ENCODE data around the gene DISP1.

The DISP1 gene

DNA sequence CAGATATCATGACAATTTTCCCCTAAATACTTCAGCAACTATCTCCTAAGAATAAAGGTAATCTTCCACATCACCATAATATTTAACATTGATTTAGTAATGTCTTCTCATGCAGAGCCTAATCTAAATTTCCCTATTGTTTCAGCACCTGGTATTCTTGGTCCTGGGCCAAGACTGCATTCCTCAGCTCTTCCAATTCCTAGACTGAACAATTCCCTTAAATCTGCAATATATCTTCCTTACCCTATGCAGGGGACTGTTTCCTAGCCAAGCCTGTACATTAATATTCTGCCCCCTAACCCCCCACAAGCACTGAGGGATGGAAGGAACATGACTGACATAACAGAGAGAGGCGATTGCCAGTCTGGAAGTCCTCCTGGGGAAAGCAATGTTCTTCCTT is 28.7 kb upstream of the DISP1 start:
- Histone ChIP-seq H3K9ac (ENCODE audit: low read depth, low read length) (no peak overlapping the region), H3K36me3 (ENCODE audit: insufficient read depth, low read length) (no peaks in the 10 kb centered on the region), H3K4me1 (ENCODE audit: insufficient read depth, low read length) (no peaks in the 10 kb centered on the region), H3K9me3 (ENCODE audit: control insufficient read depth, insufficient read depth, low read length) (no peaks in the 10 kb centered on the region)

DNA sequence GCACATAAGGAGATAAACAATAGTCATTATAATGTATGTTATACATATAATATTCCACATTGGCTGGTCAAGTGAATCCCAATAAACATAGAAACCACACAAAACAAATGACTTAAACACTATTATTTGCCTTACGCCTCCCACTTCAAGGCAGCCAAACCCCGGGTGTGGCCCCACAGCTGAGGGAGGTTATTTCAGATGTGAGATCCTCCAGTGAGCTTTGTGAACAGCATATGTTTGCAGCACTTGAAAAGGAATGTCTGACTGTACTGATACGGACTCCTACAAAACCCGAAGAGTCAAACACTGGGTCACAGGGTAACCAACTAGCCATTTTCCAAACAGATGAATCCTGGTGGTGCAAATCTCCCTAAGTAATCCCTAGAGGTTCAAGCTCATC is 27.1 kb upstream of the DISP1 start:
- Histone ChIP-seq H3K9me3 (ENCODE audit: control insufficient read depth, insufficient read depth, low read length) (no peaks in the 10 kb centered on the region), H3K9ac (ENCODE audit: low read depth, low read length) (no peak overlapping the region), H3K36me3 (ENCODE audit: insufficient read depth, low read length) (no peaks in the 10 kb centered on the region), H3K4me1 (ENCODE audit: insufficient read depth, low read length) (no peaks in the 10 kb centered on the region)

DNA sequence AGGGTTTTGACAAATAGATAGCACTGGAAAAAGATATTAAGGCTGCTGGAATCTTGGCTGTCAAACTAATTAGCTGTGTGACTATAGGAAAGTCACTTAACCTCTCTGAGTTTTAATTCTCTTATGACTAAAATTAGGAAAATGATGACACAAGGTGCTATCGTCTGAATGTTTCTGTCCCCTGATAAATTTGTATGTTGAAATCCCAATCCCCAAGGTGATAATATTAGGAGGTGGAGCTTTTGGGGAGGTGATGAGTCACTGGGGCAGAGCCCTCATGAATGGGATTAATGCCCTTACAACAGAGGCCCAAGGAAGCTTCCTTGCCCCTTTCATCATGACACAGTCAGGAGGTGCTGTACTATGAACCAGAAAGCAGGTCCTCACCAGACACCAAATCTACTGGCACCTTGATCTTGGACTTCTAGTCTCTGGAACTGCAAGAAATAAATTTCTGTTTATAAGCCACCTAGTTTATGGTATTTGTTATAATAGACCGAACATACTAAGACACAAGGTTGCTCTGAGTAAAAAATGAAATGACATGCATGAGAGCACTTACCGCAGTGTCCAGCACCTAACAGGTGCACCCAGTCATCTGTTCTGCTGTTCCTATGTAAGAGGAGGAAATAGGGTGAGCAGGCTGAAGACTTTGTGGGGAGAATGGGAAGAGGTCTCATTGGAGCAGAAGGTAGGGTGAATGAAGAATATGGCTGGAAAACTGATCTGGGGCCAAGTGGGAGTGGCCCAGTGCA is 26.3 kb upstream of the DISP1 start:
- Histone ChIP-seq H3K9ac (ENCODE audit: low read depth, low read length) (no peak overlapping the region), H3K9me3 (ENCODE audit: control insufficient read depth, insufficient read depth, low read length) (no peaks in the 10 kb centered on the region), H3K36me3 (ENCODE audit: insufficient read depth, low read length) (no peaks in the 10 kb centered on the region), H3K4me1 (ENCODE audit: insufficient read depth, low read length) (no peaks in the 10 kb centered on the region)

DNA sequence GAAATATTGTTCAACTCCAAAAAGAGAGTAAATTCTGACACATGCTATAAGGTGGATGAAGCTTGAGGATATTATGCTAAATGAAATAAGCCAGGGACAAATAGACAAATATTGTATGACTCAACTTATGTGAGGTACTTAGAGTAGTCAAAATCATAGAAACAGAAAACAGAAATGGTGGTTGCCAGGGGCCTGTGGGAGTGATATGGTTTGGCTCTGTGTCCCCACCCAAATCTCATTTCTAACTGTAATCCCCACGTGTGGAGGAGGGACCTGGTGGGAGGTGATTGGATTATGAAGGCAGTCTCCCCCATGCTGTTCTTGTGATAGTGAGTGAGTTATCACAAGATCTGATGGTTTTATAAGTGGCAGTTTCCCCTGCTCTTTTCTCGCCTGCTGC is 24.7 kb upstream of the DISP1 start:
- Histone ChIP-seq H3K36me3 (ENCODE audit: insufficient read depth, low read length) (no peaks in the 10 kb centered on the region), H3K4me1 (ENCODE audit: insufficient read depth, low read length) (no peaks in the 10 kb centered on the region), H3K9me3 (ENCODE audit: control insufficient read depth, insufficient read depth, low read length) (no peaks in the 10 kb centered on the region), H3K9ac (ENCODE audit: low read depth, low read length) (no peak overlapping the region)

DNA sequence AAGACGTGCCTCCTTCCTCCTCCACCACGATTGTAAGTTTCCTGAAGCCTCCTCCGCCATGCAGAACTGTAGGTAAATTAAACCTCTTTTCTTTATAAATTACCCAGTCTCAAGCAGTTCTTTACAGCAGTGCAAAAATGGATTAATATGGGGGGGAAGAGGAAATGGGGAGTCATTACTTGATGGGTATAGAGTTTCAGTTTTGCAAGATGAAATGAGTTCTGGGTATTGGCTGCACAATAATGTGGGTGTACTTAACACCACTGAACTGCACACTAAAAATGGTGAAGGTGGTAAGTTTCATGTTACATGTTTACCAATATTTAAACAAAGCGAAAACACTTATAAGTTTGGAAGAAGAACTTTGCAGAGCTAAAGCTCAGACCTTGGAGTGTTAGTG is 24.3 kb upstream of the DISP1 start:
- Histone ChIP-seq H3K9me3 (ENCODE audit: control insufficient read depth, insufficient read depth, low read length) (no peaks in the 10 kb centered on the region), H3K36me3 (ENCODE audit: insufficient read depth, low read length) (no peaks in the 10 kb centered on the region), H3K4me1 (ENCODE audit: insufficient read depth, low read length) (no peaks in the 10 kb centered on the region), H3K9ac (ENCODE audit: low read depth, low read length) (no peak overlapping the region)

GRCh38 chr1:222791006-222791710 is 23.7 kb upstream of the DISP1 start:
- no peaks in the 10 kb centered on the region for H3K4me1 ChIP-seq (ENCODE audit: insufficient read depth, low read length)

DNA sequence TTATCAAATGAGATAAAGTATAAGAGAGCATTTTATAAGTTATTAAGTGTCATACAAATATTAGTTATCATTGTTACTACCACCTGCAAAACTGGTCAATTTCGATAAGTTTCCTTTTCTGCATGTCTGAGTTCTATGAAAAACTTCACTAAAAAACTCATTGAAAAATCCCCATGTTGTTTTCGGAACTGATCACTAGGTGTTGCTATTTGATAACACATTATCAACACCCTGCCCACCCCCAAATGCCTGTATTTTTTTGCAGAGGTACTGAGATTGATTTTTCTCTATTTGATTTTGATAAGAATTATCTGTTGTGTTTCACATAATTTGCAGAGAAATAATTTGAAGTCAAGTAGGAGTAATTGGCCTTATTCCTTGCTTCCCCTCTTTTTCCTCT is 22.1 kb upstream of the DISP1 start:
- Histone ChIP-seq H3K9me3 (ENCODE audit: control insufficient read depth, insufficient read depth, low read length) (no peaks in the 10 kb centered on the region), H3K4me1 (ENCODE audit: insufficient read depth, low read length) (no peaks in the 10 kb centered on the region), H3K9ac (ENCODE audit: low read depth, low read length) (no peak overlapping the region), H3K36me3 (ENCODE audit: insufficient read depth, low read length) (no peaks in the 10 kb centered on the region)

More at GRCh38 chr1:222791006-222791710, 23.7 kb upstream of the DISP1 start:
- no peak overlapping the region for H3K9ac ChIP-seq (ENCODE audit: low read depth, low read length)
- no peaks in the 10 kb centered on the region for H3K36me3 ChIP-seq (ENCODE audit: insufficient read depth, low read length)
- no peaks in the 10 kb centered on the region for H3K9me3 ChIP-seq (ENCODE audit: control insufficient read depth, insufficient read depth, low read length)

DNA sequence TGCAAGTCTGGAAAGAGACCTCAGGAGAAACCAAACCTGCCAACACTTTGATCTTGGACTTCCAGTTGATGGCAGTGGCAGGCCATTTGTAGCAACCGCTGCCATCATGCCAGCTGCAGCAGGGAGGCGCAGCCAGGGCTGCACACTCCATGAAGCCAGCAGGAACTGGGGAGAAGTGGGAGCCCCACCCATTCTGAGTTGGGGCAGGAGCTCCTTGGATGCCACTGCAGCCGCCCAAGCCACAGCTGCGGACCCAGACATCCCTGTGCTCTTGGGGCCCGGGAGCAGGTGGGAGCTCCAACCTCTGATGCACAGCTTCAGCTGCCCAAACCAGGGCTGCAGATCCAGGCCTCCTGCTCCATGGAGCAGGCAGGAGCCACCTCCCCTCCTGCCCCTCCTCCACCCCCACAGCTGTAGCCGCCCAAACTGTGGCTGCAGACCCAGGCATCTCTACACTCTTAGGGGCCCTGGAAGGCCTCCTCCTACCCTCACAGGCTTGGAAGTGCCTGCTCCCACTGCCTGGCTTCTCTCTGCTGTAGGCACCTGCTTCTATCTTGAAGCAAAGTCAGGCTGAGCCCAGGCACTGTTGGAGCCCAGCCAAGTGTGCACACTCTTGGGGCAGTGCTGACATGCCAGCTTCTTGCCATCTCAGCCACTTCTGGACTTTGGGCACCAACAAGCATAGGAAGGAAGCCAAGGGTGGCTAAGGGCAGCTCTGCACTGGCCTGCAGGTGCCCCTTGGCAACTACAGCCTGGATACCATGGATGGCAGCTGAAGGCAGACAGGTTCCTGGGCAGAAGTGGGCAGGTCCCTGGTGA is 20.0 kb upstream of the DISP1 start:
- Histone ChIP-seq H3K9ac (ENCODE audit: low read depth, low read length) (no peak overlapping the region), H3K4me1 (ENCODE audit: insufficient read depth, low read length) (no peaks in the 10 kb centered on the region), H3K36me3 (ENCODE audit: insufficient read depth, low read length) (no peaks in the 10 kb centered on the region), H3K9me3 (ENCODE audit: control insufficient read depth, insufficient read depth, low read length) (no peaks in the 10 kb centered on the region)

DNA sequence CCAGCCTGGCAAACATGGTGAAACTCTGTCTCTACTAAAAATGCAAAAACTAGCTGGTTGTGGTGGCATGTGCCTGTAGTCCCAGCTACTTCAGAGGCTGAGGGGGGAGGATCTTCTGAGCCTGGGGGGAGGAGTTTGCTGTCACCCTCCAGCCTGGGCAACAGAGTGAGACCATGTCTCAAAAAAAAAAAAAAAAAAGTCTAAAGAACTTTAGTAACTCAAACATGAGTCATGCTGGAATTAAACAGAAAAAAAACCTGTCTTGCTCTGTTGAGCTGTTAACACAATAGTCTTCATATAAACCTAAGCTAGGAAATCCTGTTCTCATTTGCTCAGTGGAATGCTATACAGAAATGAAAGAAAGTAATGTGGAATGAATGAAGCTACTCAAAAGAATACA is 16.7 kb upstream of the DISP1 start:
- no peaks in the 10 kb centered on the region for H3K36me3 ChIP-seq (ENCODE audit: insufficient read depth, low read length)
- no peaks in the 10 kb centered on the region for H3K9me3 ChIP-seq (ENCODE audit: control insufficient read depth, insufficient read depth, low read length)
- H3K4me1 ChIP-seq (ENCODE audit: insufficient read depth, low read length) = no peaks in the 10 kb centered on the region
- H3K9ac ChIP-seq (ENCODE audit: low read depth, low read length) = no peak overlapping the region

- Histone ChIP-seq H3K9me3 (ENCODE audit: control insufficient read depth, insufficient read depth, low read length) (no peaks in the 10 kb centered on the region), H3K36me3 (ENCODE audit: insufficient read depth, low read length) (no peaks in the 10 kb centered on the region), H3K9ac (ENCODE audit: low read depth, low read length) (no peak overlapping the region), H3K4me1 (ENCODE audit: insufficient read depth, low read length) (no peaks in the 10 kb centered on the region)
Observed at GRCh38 chr1:222798975-222799374, 15.9 kb upstream of the DISP1 start.

GRCh38 chr1:222801067-222801466 is 13.8 kb upstream of the DISP1 start:
- Histone ChIP-seq H3K9ac (ENCODE audit: low read depth, low read length) (no peak overlapping the region), H3K9me3 (ENCODE audit: control insufficient read depth, insufficient read depth, low read length) (no peaks in the 10 kb centered on the region), H3K36me3 (ENCODE audit: insufficient read depth, low read length) (no peaks in the 10 kb centered on the region), H3K4me1 (ENCODE audit: insufficient read depth, low read length) (0 out of 2 replicates have a peak, but pooled peaks cover 2% of the 10 kb centered on the region)

DNA sequence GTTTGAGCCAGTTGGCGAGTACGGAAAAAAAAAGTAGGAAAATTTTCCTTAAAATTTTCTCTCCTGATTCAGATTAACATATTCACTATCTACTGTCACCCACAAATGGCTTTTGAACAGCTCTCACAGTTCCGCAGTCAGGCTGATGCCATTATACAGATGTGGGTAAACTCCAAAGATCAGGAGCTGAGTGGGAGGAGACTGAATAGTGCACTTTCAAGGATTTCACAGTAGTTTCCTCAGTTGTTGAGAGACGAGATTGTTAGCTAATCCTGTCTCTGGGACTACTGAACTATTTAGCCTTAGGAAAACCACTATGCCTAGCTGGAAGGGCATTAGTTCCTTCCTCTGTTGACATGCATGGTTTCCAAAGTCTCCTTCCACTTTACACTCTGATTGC is 3.2 kb upstream of the DISP1 start:
- Histone ChIP-seq H3K9ac (ENCODE audit: low read depth, low read length) (no peak overlapping the region), H3K36me3 (ENCODE audit: insufficient read depth, low read length) (no peaks in the 10 kb centered on the region), H3K4me1 (ENCODE audit: insufficient read depth, low read length) (0 out of 2 replicates have a peak, but pooled peaks cover 6% of the 10 kb centered on the region), H3K9me3 (ENCODE audit: control insufficient read depth, insufficient read depth, low read length) (no peaks in the 10 kb centered on the region)

DNA sequence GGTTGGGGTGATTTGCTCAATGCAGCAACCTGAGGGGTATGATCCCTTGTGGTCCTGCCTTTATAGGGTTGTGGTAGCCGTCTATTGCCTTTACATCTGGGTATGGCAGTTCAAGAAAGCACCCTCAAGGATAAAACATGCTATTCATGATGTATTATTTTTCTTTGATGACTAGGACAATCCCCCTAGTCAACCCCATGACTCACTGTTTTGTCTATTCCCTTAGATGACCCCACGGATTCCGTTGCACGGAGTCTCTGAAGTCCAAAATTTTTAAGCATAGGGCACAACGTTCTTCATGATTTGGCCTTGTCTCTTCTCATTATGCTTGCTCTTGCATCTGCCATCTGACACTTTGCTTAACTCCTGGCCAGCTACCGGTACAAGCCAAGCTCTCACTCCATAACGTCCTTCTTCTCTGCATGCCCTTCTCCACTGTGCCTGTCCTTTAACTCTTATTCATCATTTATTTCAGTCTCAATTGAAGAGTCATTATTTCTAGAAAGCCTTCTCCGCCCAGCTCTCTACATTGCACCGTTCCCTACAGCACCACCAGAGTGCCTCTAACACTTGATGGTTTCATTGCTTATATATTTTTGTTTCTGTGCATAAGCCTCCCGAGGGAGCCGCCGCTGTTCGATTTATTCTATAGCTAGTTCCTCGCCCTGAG is 838 bp upstream of the DISP1 start:
- Histone ChIP-seq H3K9ac (ENCODE audit: low read depth, low read length) (peak overlapping the region; percentile 83; the same call in 1 of the 2 replicates), H3K4me1 (ENCODE audit: insufficient read depth, low read length) (peaks cover 12% of the 10 kb centered on the region; the same call in 1 of the 2 replicates), H3K36me3 (ENCODE audit: insufficient read depth, low read length) (no peaks in the 10 kb centered on the region), H3K9me3 (ENCODE audit: control insufficient read depth, insufficient read depth, low read length) (no peaks in the 10 kb centered on the region)

GRCh38 chr1:222815440-222815765 is 564 bp downstream of the DISP1 start:
- Histone ChIP-seq H3K9me3 (ENCODE audit: control insufficient read depth, insufficient read depth, low read length) (no peaks in the 10 kb centered on the region), H3K36me3 (ENCODE audit: insufficient read depth, low read length) (no peaks in the 10 kb centered on the region), H3K9ac (ENCODE audit: low read depth, low read length) (peak overlapping the region; percentile 83), H3K4me1 (ENCODE audit: insufficient read depth, low read length) (peaks cover 12% of the 10 kb centered on the region; the same call in 1 of the 2 replicates)

Data from ES-I3 (cell line).